Measurements from ENCODE around the gene PRICKLE2.

Gene PRICKLE2

GRCh38 chr3:64216274-64217147 lies 8.8 kb downstream of the PRICKLE2 start:
- FAIRE-seq (no peak), DNase-seq (ENCODE audit: insufficient read length, low spot score) (no peak)
- TF ChIP-seq TAF1 (IDR thresholded peaks at IDR 0.05; ENCODE audit: low read depth, low read length) (no peak), POLR2AphosphoS5 (IDR thresholded peaks at IDR 0.05; ENCODE audit: low read depth, low read length) (no peak), POLR2A (IDR thresholded peaks at IDR 0.05; ENCODE audit: low read depth, low read length) (no peak), SPI1 (IDR thresholded peaks at IDR 0.05; ENCODE audit: low read depth, low read length) (no peak)

- no peak for FAIRE-seq
- TF ChIP-seq PAX5 (IDR thresholded peaks at IDR 0.05; ENCODE audit: insufficient read depth, low read length, severe bottlenecking) (no peak), POLR2AphosphoS5 (IDR thresholded peaks at IDR 0.05; ENCODE audit: low read depth, low read length) (no peak), SPI1 (IDR thresholded peaks at IDR 0.05; ENCODE audit: low read depth, low read length) (no peak), POLR2A (IDR thresholded peaks at IDR 0.05; ENCODE audit: low read depth, low read length) (no peak), TAF1 (IDR thresholded peaks at IDR 0.05; ENCODE audit: low read depth, low read length) (no peak), POU2F2 (IDR thresholded peaks at IDR 0.05; ENCODE audit: low read depth, low read length) (no peak)
- no peak for DNase-seq (ENCODE audit: insufficient read length, low spot score)
Observed at GRCh38 chr3:64215559-64215958, 9.7 kb downstream of the PRICKLE2 start.

GRCh38 chr3:64215103-64215502 lies 10.2 kb downstream of the PRICKLE2 start:
- TF ChIP-seq TAF1 (IDR thresholded peaks at IDR 0.05; ENCODE audit: low read depth, low read length) = no peak
- no peak for TF ChIP-seq PAX5 (IDR thresholded peaks at IDR 0.05; ENCODE audit: insufficient read depth, low read length, severe bottlenecking)
- no peak for TF ChIP-seq POLR2AphosphoS5 (IDR thresholded peaks at IDR 0.05; ENCODE audit: low read depth, low read length)
- no peak for TF ChIP-seq POU2F2 (IDR thresholded peaks at IDR 0.05; ENCODE audit: low read depth, low read length)
- FAIRE-seq = no peak
- no peak for DNase-seq (ENCODE audit: insufficient read length, low spot score)

- TF ChIP-seq POU2F2 (IDR thresholded peaks at IDR 0.05; ENCODE audit: low read depth, low read length) = no peak
- no peak for TF ChIP-seq SPI1 (IDR thresholded peaks at IDR 0.05; ENCODE audit: low read depth, low read length)
- no peak for TF ChIP-seq POLR2A (IDR thresholded peaks at IDR 0.05; ENCODE audit: low read depth, low read length)
- TF ChIP-seq POLR2AphosphoS5 (IDR thresholded peaks at IDR 0.05; ENCODE audit: low read depth, low read length) = no peak
- TF ChIP-seq PAX5 (IDR thresholded peaks at IDR 0.05; ENCODE audit: insufficient read depth, low read length, severe bottlenecking) = no peak
- TF ChIP-seq TAF1 (IDR thresholded peaks at IDR 0.05; ENCODE audit: low read depth, low read length) = no peak
- FAIRE-seq = no peak
- no peak for DNase-seq (ENCODE audit: insufficient read length, low spot score)
Observed at GRCh38 chr3:64214381-64215018, 10.8 kb downstream of the PRICKLE2 start.

GRCh38 chr3:64213962-64214379 lies 11.3 kb downstream of the PRICKLE2 start:
- TF ChIP-seq TAF1 (IDR thresholded peaks at IDR 0.05; ENCODE audit: low read depth, low read length) = no peak
- DNase-seq (ENCODE audit: insufficient read length, low spot score) (no peak), FAIRE-seq (no peak)

GRCh38 chr3:64213224-64213878 lies 11.9 kb downstream of the PRICKLE2 start:
- no peak for TF ChIP-seq POU2F2 (IDR thresholded peaks at IDR 0.05; ENCODE audit: low read depth, low read length)
- TF ChIP-seq SPI1 (IDR thresholded peaks at IDR 0.05; ENCODE audit: low read depth, low read length) = no peak
- no peak for TF ChIP-seq POLR2A (IDR thresholded peaks at IDR 0.05; ENCODE audit: low read depth, low read length)
- TF ChIP-seq POLR2AphosphoS5 (IDR thresholded peaks at IDR 0.05; ENCODE audit: low read depth, low read length) = no peak
- DNase-seq (ENCODE audit: insufficient read length, low spot score) = no peak
- FAIRE-seq = no peak

GRCh38 chr3:64209866-64210621 lies 15.2 kb downstream of the PRICKLE2 start:
- FAIRE-seq (no peak), DNase-seq (ENCODE audit: insufficient read length, low spot score) (no peak)
- TF ChIP-seq TAF1 (IDR thresholded peaks at IDR 0.05; ENCODE audit: low read depth, low read length) = no peak
- no peak for TF ChIP-seq POU2F2 (IDR thresholded peaks at IDR 0.05; ENCODE audit: low read depth, low read length)
- TF ChIP-seq POLR2A (IDR thresholded peaks at IDR 0.05; ENCODE audit: low read depth, low read length) = no peak
- no peak for TF ChIP-seq SPI1 (IDR thresholded peaks at IDR 0.05; ENCODE audit: low read depth, low read length)
- no peak for TF ChIP-seq PAX5 (IDR thresholded peaks at IDR 0.05; ENCODE audit: insufficient read depth, low read length, severe bottlenecking)
- TF ChIP-seq POLR2AphosphoS5 (IDR thresholded peaks at IDR 0.05; ENCODE audit: low read depth, low read length) = no peak

GRCh38 chr3:64207289-64208080 lies 17.8 kb downstream of the PRICKLE2 start:
- TF ChIP-seq POU2F2 (IDR thresholded peaks at IDR 0.05; ENCODE audit: low read depth, low read length) (no peak), POLR2AphosphoS5 (IDR thresholded peaks at IDR 0.05; ENCODE audit: low read depth, low read length) (no peak), POLR2A (IDR thresholded peaks at IDR 0.05; ENCODE audit: low read depth, low read length) (no peak), PAX5 (IDR thresholded peaks at IDR 0.05; ENCODE audit: insufficient read depth, low read length, severe bottlenecking) (no peak), SPI1 (IDR thresholded peaks at IDR 0.05; ENCODE audit: low read depth, low read length) (no peak), TAF1 (IDR thresholded peaks at IDR 0.05; ENCODE audit: low read depth, low read length) (no peak)
- DNase-seq (ENCODE audit: insufficient read length, low spot score) (no peak), FAIRE-seq (no peak)

All from GM12891 (cell line).